GM21737 (cell line): Measurements from ENCODE around the gene PPP1R12B.
"Not testable (repeated sequence)": the region's sequence is repeated elsewhere in the genome, so short reads cannot be mapped to it uniquely, and the experiment has no call there.

Experiments used
- ATAC-seq: cut with Tn5 transposase; IDR thresholded peaks from one replicate; pipeline ENCODE4 v1.9.1; 2021; ENCODE audit warnings: mild to moderate bottlenecking, moderate library complexity; ENCODE audit not compliant: unreplicated experiment

The PPP1R12B gene

DNA sequence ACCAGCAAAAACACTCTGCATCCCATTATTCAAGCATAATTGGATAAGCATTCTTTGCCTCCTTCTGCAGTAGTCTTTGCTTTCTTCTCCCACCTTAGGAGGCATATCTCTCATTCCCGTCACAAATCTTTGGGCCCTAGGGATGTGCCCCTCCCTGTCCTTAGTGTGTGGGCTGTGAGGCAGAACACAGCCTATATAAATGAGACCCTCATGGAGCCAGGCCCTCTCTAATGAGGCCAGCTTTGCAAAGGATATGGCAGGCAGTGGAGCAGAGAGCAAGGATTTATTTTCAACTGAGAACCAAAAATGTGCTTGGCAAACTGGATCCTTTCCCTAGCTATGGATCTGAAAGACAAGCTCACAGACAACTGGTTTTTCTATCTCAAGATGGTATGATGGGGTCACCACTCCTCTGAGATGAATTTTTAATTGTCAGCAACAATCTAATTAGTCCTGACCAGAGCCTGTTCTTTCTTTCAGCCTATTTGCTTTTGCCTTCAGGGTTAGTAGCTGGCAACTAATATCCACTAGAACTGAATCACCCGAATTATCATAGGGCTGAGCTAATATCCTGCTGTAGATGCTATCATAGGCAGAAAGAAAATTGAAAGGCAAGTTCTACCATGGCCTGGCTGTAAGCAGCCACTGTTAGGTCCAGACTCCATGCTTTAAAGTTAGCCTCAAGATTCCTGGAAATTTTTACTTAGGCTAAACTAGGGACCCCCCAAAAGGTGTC, 227.6 kb downstream of the PPP1R12B start:
- no peak for ATAC-seq

DNA sequence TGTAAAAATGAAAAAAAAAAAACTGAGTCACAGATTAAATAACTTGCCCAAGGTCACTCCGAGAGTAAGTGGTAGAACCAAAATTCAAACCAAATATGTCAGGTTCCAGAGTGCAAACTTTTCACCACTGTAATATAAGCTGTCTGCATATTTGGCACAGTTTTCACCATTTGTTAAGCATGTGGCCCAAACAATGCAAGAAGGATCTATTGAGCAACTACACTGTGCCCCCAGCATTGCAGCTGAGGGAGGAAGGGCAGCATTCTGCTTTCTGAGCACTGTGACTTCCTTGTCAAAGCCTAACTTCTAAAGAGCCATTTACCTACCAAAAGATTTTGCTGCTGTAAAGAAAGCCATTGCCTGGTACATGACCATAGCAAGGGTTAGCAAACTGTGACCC, 228.3 kb downstream of the PPP1R12B start:
- ATAC-seq = no peak

DNA sequence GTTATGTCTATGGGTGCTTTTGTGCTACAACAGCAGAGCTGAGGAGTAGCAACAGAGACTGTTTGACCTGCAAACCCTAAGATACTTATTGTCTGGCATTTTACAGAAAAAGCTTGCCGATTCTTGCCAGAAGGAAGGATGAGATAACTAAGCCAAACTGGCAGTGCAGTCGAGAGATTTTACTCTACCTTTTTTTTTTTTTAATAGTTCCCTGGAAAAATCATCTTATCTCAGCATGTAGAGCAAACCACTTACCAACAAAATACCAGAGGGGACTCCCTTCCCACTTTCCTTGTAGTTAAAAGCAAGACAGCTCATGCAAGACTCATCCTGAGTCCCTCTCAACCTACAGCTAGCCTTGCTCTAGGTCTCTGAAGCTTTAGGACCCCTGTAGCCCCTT, 228.9 kb downstream of the PPP1R12B start:
- ATAC-seq = no peak

DNA sequence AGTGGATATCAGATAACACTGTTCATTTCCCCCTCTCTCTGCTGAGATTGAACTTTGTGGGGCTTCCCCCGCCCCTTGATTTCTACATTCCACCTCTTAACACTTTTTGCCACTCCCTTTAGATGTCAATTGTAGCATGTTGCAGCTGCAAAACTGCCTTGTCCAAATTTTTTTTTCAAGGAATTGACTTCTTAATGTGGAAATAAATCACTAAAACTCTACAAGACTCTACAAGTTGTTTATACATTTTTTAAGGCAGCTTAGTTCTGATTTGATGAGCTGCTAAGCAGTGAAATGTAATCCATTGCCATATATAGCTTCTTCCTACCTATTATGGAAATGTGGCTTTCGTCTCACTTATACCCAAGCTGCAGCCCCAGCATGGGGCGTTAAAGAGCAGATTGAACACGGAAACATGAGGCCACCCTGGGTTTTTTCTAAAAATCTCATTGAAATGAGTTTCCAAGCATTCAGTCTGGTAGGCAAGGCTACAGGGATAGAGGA, 229.6 kb downstream of the PPP1R12B start:
- no peak for ATAC-seq

DNA sequence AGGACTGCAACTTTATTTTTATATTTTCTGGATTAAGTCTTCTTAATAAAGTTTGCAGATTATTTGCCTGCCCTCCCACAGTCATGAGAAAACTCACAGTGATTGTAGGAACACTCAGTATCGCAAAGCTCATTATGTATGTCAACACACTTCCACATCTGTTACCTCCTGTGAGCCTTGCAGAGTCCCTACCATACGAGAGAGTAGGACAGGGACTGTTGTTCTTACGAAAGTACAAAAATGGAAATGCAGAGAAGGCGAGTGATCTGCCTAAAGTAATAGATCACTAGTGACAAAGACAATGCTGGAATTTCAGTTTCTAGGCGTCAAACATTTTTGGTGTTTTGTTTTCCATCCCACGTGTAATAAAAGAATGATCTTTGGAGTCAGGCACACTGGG, 230.1 kb downstream of the PPP1R12B start:
- ATAC-seq = no peak

DNA sequence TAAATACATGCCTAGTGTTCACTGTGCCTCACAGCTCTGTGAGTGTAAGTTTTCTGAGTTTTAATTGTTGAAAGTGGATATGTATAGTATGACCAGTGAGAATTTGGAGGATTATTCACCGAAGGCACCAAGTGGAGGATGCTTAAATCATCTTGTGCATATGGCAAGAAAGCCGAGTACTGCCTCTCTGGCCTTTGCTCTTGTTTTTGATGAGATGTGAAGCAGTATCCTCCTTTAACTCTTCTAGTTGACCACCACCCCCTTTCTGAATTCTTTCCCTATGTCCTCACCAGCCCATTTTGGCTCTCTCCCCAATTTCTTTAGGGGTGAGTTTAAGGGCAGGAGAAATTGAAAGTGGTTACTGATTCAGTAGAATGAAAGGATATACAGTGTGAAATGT, 231.3 kb downstream of the PPP1R12B start:
- ATAC-seq = no peak

DNA sequence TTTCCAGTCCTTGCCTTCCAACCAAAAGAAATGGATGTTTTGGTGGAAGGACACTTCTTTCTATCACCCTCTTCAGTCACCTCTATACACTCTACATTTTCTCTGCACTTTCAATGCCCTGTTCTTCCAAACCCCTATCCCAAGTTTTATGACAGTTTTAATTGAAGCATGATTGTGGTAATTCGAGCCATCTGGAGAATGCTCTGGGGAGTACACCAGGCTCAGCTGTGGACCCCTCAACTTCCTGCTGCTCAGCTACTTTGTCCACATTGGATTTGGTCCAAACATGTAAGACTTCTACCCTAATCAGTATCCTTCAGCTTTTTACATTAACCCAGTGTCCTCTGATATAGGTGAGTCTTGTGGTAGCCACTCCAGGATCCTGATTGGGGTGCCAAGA, 232.1 kb downstream of the PPP1R12B start:
- no peak for ATAC-seq

DNA sequence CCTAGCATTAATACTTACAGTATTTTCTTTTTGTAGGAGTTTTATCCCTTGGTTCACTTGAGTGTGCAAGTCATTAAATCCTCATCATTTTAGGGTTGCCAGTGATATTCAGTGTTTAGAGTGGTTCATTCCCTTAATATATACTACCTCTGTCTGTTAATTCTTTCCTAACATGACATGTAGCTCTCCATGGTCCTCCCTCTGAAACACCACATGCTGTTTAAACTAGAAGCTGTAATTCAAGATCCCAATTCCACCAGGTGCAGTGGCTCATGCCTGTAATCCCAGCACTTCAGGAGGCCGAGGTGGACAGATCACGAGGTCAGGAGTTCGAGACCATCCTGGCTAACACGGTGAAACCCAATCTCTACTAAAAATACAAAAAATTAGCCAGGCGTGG, 233.9 kb downstream of the PPP1R12B start:
- not testable (repeated sequence) for ATAC-seq

DNA sequence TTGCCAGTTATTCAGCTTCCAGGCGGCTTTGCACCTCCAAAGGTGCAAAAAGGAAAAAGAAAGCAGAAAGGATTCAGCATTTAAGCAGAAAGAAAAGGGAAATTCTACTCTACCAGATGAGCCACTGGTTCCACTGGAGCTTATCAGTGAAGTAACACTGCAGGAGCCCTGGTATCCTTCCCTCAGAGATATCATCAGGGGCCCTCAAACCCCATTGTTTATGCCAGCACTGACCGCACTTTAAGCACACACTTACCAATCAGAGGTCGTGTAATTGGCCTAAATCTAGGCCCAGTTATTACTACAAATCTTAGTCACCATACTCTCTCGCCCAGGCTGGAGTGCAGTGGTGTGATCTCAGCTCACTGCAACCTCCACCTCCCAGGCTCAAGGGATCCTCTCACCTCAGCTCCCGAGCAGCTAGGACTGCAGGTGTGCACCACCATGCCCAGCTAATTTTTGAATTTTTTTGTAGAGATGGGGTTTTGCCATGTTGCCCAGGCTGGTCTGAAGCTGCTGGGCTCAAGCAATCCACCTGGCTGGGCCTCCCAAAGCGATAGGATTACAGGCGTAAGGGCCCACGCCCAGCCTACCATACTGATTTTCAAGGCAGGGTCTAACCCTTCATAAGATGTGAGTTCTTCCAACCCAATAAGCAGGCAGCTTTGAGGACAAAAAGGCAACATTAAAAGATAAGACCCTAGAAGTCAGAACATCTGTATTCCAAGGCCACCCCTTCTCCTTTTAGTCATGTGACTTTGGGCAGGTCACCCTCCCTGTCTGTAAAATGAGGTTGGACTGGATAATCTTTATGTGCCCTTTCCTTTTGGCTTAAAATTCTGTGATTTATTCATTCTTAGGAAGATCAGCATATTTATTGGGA, 236.4 kb downstream of the PPP1R12B start:
- ATAC-seq = no peak

DNA sequence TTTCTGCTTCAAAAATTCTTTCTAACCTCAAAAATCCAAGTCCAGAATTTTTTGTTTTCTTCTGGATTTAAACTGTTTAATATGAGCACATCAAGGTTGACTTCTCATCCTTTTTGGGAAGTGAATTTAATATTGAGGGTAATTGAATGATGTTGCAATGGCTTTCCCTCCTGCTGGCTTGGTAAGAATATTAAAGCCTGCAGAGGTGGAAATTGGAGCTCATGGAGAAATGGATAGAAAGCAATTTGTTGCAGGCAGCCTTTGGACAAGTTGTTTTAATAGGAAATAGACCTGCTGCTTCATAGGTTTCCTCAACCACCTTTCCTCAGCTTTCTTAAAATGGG, 237.1 kb downstream of the PPP1R12B start:
- ATAC-seq = no peak

DNA sequence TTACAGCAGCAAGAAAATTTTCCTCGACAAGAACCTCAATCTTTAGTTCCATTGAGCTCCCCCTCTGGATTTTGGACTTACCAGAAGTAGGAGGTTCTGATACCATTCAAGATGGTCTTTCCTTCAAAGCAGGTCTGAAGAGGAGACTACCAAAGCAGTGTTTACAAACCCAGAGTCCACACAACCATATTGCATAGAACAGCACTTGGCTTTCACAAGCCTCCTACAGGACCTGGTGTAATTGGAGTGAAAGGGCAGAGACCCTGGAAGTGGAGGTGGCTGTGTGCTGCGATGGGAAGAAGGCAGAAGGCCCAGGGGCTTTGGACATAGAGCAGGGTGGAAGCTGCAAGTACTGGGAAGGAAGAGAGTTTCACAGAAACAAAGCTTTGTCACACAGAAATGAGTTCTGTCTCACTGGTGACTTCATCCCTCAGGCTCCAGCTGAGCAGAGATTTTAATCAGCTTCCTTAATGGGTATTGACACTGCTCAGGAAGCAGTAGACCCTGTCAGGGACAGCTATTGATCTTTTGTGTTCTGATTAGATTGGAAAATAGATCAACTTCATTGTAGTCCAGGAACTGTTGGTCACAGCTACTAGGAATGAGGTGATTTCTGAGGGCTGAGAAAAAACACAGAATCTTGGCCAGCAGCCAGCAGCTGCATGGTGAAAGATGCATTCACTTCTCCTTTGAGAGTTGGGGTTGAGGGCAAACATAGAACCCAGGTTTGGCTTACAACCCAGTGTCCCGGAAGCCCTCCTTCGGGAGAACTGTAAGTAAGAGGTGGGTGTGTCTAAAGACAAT, 237.7 kb downstream of the PPP1R12B start:
- peak; percentile 57 for ATAC-seq

DNA sequence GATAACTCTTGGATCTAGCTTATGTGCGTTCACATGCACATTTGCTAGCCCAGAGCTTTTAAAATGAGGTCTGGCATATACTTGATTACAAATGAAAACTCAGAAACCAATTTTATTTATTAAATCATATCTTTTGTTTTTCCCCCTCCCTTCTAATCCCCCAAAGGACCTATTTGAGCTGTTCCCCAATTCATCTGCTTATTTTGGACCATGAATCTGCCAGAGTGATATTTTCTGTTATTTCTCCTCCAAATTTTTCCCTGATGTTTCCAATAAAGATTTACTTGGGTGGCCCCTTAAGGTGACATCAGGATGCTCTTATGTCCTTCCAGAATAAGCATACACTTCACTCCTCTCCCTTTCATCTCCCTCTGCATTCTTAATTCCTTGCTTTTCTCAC, 238.4 kb downstream of the PPP1R12B start:
- no peak for ATAC-seq

DNA sequence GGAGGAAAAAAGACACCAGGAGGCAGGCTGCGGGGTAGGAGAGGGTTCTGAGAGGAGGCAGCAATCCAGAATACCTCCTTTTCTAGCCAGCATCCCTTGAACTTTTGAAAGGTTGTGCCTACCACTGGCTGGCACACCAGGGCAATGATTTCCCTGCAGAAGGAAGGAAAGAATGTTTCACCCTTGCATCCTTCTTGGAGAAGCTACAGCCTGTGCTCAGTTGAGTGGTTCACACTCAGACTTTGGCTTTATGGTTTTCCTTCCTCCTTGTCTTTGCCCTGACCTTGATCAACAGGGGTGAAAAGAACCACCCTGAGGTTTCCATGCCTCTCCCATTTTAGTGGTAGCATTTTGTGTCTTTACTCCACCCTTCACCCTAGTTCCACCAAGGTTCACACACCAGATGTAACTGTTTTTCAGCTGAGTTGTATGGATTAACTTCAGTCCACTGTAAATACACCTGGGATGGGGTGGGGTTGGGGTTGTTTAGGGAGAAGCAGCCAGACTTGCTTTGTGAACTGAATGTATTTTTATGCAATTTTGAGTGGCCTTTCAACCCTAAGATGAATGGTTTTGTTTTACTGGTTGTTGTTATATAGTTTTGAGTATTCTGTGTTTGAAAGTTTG, 239.5 kb downstream of the PPP1R12B start:
- ATAC-seq = no peak

DNA sequence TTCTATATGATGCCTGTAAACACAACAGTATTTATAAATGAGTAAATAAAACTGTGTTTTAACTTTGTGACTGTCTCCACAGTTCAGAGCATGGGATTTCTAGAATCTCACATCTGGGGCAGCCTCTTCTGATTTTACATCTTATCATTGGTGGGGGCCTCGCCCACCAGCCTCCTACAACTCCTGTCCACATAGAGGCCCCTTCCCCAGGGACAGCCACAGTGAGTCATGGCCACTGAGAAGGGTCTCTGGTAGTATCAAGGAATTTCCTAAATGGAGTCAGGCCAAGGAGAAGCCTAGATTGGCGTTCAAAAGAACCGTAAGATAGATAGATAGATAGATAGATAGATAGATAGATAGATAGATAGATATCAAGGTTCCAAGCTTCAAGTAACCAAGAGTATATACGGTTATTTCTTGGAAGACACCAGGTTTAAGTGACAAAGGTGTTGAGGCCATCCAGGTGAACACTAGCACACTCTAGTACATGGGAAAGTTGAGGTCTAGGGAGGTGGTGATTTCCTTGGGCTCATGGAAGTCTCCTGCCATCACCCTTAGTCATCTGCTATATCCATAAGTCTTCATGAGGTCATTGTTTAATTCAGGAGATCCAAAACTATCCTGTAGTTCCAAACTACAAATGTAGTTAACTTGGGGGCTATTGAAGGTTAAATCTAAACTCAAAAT, 240.1 kb downstream of the PPP1R12B start:
- no peak for ATAC-seq

DNA sequence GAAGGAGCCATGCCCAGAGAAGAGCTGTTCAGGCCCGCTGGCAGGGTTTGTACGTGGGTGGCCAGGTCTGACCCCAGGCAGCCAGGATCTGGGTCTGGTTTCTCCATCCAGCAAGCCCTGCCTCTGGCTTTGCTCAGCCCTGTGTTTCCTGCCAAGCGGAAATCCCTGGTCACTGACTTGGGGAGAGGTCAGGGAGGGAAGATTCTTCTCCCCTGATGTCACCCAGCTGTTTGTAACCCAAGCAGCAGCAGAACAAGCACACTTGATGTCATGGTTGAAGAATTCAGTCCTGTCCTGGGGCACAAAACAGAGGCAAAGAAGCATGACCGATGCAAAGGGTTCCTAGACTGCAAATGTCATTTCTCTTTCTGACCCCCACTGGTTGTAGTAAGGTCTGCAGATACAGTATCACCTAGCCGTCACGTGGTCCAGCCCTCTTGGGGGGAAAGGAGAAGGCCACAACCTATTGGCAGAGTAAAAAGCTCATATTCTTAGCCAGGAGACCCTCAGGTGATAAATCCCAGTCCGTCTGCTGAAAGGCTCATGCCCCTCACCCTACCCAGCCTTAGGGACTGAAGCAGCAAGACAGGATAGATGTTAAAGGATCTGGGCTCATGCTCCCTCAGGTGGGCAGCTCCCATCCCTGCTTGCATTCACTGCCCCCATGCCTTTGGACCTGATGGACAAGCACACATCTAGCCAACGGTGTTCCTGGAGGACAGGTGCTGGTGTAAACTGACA, 240.9 kb downstream of the PPP1R12B start:
- ATAC-seq = no peak

DNA sequence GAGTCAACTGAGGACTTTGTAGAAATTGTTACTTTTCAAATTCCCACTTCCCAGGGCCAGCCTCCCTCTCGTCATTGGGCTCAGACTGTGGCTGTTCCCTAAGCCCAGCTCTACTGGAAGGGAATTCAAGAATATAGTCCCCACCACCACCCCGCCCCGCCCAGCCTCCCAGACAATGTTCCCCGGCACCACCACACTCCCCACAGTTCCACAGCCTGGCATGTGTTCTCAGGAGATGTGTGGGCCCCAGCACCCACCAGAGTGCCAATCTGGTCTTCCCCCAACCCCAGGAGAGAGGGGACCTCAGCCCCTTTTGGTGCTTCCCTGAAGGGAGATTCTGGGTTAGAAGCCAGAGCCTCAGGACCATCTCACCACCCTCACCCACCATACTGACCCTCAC, 241.6 kb downstream of the PPP1R12B start:
- no peak for ATAC-seq

DNA sequence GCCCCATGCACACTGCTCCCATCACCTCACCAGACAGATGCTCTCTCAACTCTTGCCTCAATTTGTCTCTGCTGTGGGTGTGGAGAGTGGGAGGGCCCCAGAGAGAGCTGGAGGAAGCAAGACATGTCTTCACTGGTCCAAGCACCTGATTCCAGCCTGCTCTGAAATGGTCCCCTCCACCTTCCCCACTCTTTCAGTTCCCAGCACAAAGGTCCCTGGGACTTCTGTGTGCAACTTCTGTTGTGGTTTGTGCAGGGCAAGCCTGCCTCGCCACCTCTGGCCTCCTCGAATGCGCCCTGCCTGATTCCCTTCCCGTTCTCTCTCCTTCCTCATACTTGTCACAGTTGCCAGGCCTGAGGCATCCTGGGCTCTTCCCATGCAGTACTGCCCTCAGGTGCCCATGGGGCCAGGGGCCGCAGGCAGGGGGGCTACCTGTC, 242.5 kb downstream of the PPP1R12B start:
- no peak for ATAC-seq

DNA sequence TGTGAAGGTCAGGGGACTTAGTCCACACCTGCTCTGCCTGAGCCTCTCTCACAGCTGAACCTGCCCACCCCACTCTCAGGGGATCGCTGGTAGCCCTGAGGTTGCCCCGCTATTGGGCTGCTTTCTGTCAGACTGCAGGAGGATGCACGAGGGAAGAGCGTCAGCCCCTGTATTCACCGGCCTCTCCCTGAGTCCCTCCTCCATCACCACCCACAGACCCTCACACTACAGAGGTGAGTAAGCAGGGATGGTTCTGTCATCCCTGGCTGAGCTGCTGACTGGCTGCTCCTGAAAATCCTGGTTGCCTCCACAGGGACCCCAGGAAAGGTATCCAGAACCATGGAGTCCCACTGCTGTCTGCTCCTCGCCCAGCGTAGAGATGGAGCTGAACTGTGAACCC, 243.0 kb downstream of the PPP1R12B start:
- no peak for ATAC-seq

DNA sequence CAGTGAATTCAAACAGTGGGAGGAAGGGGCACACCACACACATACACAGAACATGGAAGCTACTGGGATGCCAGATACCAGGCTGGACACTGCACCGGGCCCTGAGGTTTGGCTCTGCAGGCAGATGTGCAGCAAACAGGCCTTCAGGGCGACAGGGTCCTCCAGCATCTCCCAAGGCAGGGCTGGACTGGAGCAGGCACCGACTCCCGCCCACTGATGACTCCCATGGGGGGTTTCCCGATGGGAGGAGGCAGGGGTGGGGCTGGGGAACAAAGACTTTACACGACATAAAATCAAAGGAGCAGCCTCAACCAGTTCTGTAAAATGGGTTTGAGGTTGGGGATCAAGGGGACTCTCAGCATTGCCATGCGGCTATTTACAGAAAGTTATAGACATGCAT, 243.6 kb downstream of the PPP1R12B start:
- no peak for ATAC-seq

DNA sequence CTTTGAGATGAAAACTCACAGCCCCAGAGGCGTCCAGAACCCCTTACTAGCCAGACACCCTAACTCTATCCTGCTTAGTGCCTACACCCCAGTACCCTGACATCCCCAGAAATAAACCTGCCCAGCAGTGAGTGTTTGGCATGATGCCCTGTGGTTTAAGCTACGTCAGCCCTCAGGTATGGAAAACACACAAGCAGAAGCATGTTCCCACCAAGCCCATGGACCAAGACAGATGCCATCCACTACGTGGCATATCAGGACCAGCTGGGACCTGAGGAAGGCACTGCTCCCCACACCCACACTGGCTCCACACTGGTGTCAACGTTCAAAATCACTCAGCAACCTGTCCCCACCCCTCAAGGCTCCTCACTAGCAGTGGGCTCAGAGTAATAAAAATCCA, 245.3 kb downstream of the PPP1R12B start:
- no peak for ATAC-seq
